Occipital lobe (tissue), 2 donors: ENCODE measurements around the gene CPSF4L. TPM values are rescaled to one million over a fixed set of nuclear protein-coding genes. Genes with fewer than 3 reads are reported as not detected.
"Not testable (repeated sequence)": the region's sequence is repeated elsewhere in the genome, so short reads cannot be mapped to it uniquely, and the experiment has no call there.

Experiments used
- DNase-seq: peaks from one replicate; lab custom pipeline; 2025; lab: John Stamatoyannopoulos, UW
- total RNA-seq: library from RNA; depleted of rRNA; stranded (reverse); fragments of >200 nt; gene quantifications from one replicate; pipeline ENCODE4 v1.2.3, GENCODE V29; 2014

Gene CPSF4L, protein sequence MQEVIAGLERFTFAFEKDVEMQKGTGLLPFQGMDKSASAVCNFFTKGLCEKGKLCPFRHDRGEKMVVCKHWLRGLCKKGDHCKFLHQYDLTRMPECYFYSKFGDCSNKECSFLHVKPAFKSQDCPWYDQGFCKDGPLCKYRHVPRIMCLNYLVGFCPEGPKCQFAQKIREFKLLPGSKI
- total RNA-seq = not detected

GRCh38 chr17:73261617-73261951 is at the start of gene CPSF4L:
Gene CPSF4L (minus strand): TSS chr17:73261880. CDS start chr17:73261818, 62 bp downstream.
- DNase-seq = no peak

DNA sequence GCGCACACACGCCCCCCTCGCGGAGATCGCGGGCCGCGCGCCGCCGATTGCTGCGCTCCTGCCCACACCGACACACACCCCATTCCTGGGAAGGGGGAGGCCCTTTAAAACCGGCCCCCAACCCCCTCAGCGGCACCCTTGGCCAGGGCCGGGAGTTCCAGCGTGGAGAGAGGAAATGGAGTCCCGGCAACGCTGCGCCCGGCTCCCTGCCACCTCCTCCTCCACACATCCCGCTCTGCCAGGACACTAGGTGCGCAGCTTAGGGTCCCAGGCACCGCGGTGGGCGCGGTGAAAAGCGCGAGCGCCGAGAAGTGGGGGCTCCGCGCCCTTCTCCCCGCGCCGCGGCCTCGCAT is 49.7 kb upstream of the CPSF4L start:
- DNase-seq = no peak

- no peak for DNase-seq
Measured at GRCh38 chr17:73309727-73310596, 48.3 kb upstream of the CPSF4L start.

- not testable (repeated sequence) for DNase-seq
Measured at GRCh38 chr17:73308959-73309358, 47.3 kb upstream of the CPSF4L start.

GRCh38 chr17:73308017-73308823 is 46.5 kb upstream of the CPSF4L start:
- DNase-seq = no peak

DNA sequence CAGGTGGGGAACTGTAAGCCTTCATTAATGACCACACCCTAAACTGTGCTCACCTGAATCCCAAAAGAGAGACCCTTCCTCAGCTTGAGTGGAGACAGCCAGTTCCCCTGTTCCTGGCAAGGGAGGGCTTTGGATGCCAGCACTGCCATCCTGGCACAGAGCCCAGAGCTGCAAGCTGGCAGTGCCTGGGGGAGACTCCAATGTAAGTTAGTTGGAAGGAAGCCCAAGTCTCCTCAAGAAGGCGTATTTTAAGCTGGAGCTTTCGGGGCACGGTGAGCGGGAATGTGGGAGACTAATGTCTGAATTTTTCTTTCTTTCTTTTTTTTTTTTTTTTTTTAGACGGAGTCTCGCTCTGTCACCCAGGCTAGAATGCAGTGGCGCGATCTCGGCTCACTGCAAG is 45.5 kb upstream of the CPSF4L start:
- no peak for DNase-seq

- DNase-seq = no peak
Measured at GRCh38 chr17:73305845-73306836, 44.5 kb upstream of the CPSF4L start.

DNA sequence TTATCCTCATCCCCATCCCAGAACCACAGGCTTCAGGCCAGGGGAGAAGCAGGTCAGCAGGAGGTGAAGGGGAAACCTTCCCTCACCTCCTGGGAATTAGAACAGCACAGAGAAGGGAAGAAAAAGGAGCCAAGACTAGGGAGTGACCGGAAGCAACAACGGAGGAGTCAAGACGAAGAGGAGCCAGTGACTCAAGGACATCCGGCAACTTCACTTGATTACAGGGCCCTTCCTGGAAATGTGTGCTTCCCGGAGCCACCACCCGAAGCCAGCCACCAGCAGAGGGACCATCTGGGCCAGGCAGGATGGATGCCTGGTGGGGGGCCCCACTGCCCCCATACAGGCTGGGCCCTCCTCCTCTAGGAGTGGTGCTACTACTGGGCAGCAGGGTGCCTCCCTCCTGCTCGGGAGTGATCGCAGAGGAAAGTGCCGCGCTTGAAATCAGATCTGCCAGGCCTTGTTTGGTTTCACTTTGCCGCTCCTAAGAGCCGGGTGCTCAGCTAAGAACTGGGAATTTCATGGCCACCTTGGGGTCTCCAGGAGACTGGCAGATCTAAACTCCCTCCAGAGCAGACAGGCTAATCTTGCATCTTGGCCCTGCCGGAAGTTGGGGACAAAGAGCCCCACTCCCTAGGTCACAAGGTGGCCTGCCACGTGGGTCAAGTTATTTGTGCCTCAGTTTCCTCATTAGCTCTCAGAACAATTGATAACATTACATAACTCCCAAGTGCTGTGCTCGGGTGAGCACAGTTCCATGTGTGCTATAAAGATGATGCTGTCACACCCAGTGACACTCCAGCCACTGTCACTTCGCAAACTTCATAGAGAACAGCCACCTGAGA is 43.5 kb upstream of the CPSF4L start:
- DNase-seq = no peak

GRCh38 chr17:73304438-73304837 is 42.8 kb upstream of the CPSF4L start:
- no peak for DNase-seq

DNA sequence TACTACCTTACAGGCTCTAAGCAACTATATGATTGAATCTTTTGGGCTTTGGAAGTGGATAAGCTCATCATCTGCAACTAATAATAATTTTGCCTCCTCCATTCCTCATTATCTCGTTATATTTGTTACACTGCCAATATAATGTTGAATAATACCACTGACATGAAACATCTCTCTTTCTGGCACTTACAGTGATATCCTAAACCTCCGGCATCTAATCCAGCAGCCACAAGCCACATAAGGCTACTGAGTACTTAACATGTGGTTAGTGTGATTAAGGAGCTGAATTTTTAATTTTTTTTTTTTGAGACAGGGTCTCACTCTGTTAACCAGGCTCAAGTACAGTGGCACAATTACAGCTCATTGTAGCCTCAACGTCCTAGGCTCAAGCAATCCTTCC is 40.5 kb upstream of the CPSF4L start:
- no peak for DNase-seq

DNA sequence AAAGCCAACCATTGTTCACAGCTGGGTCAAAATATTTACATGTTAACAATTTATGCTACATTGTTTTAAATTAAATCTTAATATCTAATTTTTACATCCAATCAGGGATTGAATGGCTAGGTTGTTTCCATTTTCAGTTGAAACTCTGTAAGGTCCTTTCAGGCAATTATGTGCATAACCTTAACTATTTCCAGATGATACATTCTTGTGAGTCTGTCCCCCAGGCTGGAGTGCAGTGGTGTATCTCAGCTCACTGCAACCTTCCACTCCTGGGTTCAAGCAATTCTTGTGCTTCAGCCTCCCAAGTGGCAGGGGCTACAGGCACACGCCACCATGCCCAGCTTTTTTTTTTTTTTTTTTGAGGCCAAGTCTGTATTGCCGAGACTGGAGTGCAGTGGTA is 39.7 kb upstream of the CPSF4L start:
- no peak for DNase-seq

DNA sequence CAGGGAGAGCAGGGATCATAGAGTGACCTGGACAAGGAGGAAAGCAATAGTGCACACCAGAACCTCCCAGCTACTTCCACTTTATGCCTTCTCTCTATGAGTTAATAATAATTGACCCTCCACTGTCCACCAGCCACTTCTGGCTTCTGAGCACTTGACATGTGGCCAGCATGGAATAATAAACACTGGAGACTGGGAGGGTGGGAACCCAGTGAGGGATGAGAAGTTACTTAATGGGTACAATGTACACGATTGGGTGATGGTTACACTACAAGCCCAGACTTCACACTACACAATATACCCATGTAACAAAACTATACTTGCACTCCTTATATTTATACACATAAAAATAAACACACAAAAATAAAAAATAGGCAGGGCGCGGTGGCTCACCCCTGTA is 38.7 kb upstream of the CPSF4L start:
- no peak for DNase-seq

- DNase-seq = no peak
Measured at GRCh38 chr17:73297934-73298861, 36.5 kb upstream of the CPSF4L start.

DNA sequence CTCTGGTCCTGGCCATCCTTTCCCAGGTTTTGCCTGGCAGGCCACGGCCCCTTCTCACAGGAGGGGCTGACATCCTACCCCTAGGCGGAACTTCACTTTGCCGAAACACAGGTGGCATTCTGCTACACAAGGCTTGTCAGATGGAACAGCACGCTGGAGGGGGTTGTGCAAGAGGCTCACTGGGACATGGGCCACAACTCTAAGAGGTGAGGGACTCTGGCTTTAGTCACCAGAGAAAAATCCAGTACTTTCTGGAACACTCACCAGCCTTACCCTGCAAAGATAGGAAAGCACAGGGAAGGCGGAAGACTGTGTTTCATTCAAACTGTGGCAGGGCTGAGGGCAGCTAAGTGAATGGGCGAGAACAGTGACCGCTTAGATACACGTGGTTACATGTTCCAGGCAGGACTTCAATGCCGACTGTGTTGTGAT is 31.8 kb upstream of the CPSF4L start:
- no peak for DNase-seq

GRCh38 chr17:73293031-73293430 is 31.4 kb upstream of the CPSF4L start:
- DNase-seq = no peak

DNA sequence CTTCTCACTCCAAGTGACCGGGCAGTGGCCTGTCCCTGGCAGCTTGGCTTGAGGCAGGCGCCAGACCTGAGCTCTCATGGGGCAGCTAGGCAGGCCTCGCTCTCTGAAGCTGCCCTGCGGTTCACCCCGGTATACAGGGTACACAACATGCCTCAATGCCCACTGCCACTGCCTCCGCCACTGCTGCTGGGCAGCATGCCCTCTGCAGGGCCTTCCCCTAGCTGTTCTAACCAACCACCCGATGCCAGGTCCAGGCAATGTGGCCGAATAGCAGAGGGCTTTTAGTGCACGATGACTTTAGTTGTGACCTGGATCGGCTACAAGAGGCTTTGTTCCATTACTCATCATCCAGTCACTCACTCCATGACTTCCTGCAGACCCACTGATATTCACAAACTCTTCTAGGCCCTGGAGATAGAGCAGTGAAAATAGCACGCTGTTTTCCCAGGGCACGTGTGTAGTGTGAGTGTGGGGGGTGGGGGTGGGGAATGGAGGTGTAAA is 30.4 kb upstream of the CPSF4L start:
- no peak for DNase-seq

- DNase-seq = no peak
Measured at GRCh38 chr17:73291260-73291801, 29.7 kb upstream of the CPSF4L start.

DNA sequence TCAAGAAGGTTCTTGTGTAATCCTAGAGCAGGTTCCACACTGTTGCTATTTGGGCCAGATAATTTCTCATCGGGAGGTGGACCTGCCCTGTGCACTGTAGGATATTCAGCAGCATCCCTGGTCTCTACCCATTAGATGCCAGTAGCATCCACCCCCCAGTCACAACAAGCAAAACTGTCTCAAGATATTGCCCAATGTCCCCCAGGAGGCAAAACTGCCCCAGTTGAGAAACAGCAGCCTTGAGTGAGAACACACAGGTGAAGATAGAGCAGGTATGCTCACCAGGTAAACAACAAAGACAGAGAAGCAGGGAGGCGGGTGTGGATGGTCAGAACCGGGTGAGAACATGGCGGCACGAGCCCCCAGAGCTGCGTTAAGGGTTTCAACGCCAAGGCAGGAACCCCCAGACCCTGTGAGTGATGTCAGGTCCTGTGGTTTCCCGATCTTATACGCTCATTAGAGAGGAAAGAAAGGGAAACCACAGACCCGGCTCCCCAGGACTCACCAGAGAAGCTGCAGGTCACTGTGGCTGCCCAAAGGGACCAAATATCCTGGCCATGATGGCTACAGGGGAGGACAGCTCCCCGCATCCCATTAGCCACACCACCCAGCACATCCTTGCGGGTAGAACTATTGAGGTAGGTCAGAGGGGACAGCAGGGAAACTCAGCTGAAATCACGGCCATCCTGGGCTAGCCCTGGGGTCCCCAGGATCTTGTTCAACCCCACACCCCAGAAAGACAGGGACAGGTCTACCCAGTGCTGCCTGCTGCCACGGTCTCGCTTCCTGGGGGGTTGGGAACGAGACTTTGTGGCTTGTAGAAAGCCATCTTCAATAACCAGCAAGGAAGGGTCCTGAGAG is 28.9 kb upstream of the CPSF4L start:
- DNase-seq = no peak
